Fibroblast of lung (primary cell): ENCODE results near the gene DDO. TPM values are rescaled to one million over a fixed set of nuclear protein-coding genes. Genes with fewer than 3 reads are reported as not detected.

ENCODE experiments used
- DNase-seq, 2 donors: peaks; one replicate each; pipeline versions ENCODE4 v3.0.0 to v3.0.0-alpha.2; 2010; ENCODE audit warnings: low read depth in 2 of 2
- H2AFZ ChIP-seq: 2 replicates; pipeline ENCODE4 v1.5.1; 2012; ENCODE audit warnings: low read length, control low read depth, inconsistent platforms
- H3K27ac ChIP-seq: 2 replicates; pipeline ENCODE4 v1.5.1; 2011; ENCODE audit warnings: low read length, control low read depth; ENCODE audit not compliant: insufficient read depth
- H3K27me3 ChIP-seq: 2 replicates; pipeline ENCODE4 v1.5.1; 2011; ENCODE audit warnings: mild to moderate bottlenecking, low read length; ENCODE audit not compliant: control insufficient read depth, insufficient read depth
- H3K36me3 ChIP-seq: 2 replicates; pipeline ENCODE4 v1.5.1; 2011; ENCODE audit warnings: low read length; ENCODE audit not compliant: control insufficient read depth, insufficient read depth
- H3K4me1 ChIP-seq: 2 replicates; pipeline ENCODE4 v1.5.1; 2011; ENCODE audit warnings: low read length; ENCODE audit not compliant: control insufficient read depth, insufficient read depth; ENCODE audit errors: extremely low read depth
- H3K4me2 ChIP-seq: 2 replicates; pipeline ENCODE4 v1.5.1; 2011; ENCODE audit warnings: low read length, control low read depth; ENCODE audit not compliant: insufficient read depth; ENCODE audit errors: extremely low read depth
- H3K4me3 ChIP-seq, 4 experiments: fragments of 200-600 bp in 1 of 4; sonication (generic) in 1 of 4; replicated peaks in 1 of 4; 2 replicates each; pipeline ENCODE4 v1.5.1; 2011 to 2016; ENCODE audit warnings: low read length in 4 of 4, low read depth in 3 of 4, mild to moderate bottlenecking in 3 of 4, control low read depth in 2 of 4, inconsistent platforms in 1 of 4, mixed read lengths in 1 of 4; ENCODE audit not compliant: insufficient read depth in 1 of 4; ENCODE audit errors: control extremely low read depth in 1 of 4
- H3K79me2 ChIP-seq: 2 replicates; pipeline ENCODE4 v1.5.1; 2012; ENCODE audit warnings: mild to moderate bottlenecking, low read length, inconsistent platforms; ENCODE audit not compliant: control insufficient read depth, insufficient read depth
- H3K9ac ChIP-seq: 2 replicates; pipeline ENCODE4 v1.5.1; 2011; ENCODE audit warnings: mild to moderate bottlenecking, low read length, control low read depth; ENCODE audit not compliant: insufficient read depth
- H3K9me3 ChIP-seq: 2 replicates; pipeline ENCODE4 v1.5.1; 2012; ENCODE audit warnings: low read depth, low read length; ENCODE audit not compliant: control insufficient read depth, insufficient read depth
- H4K20me1 ChIP-seq: 2 replicates; pipeline ENCODE4 v1.5.1; 2011; ENCODE audit warnings: low read length; ENCODE audit not compliant: control insufficient read depth, insufficient read depth; ENCODE audit errors: extremely low read depth
- EZH2 ChIP-seq: IDR thresholded peaks from 2 replicates; pipeline ENCODE4 v1.5.1; 2012; ENCODE audit warnings: low read length, control low read depth, mild to moderate bottlenecking; ENCODE audit errors: missing control alignments
- polyA plus RNA-seq, 2 donors: library from polyadenylated mRNA; depleted of rRNA in 1 of 2; stranded (reverse) in 1 of 2; unstranded in 1 of 2; fragments of >200 nt; gene quantifications; 2 replicates each; pipeline ENCODE4 v1.2.1, GENCODE V29; 2011 to 2012; ENCODE audit warnings: missing spikeins in 1 of 2
- total RNA-seq: library from RNA; depleted of rRNA; stranded (reverse); fragments of >200 nt; gene quantifications from 2 replicates; pipeline ENCODE4 v1.2.1, GENCODE V29; 2014
- TF ChIP-seq, protein P1 (sequence below), 2 donors: IDR thresholded peaks in 1 of 2; conservative IDR thresholded peaks in 1 of 2; 1 replicate in 1 of 2; 2 replicates in 1 of 2; pipeline ENCODE4 v1.5.1; 2011 to 2012; ENCODE audit warnings: low read length in 2 of 2, control low read depth in 1 of 2, inconsistent platforms in 1 of 2, low read depth in 1 of 2, mild to moderate bottlenecking in 1 of 2

Gene DDO
- total and polyA plus RNA-seq, 2 donors (not counting 1 experiment from before 2014, with no cell fraction given), result 3.9 to 12.2 TPM

DNA sequence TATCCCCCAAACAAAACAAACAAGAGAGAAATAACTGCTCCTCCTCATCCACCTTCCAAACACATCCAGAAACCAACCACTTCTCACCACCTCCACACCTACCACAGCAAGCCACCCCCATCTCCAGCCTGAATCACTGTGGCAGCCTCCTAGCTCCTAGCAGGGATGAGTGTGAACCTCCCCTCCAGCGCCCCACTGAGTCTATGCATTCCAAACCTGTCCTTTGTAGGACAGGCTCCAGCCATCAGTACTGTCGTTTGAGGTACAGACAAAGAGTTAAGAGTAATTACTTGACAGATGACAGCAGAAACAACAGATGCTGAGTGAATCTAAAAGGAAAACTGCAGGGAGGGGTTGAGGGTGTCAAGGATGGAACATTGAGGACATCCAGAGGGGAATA, 59.6 kb downstream of the DDO start:
- no peak overlapping the region for H2AFZ ChIP-seq
- no peak overlapping the region for H3K9ac ChIP-seq
- DNase-seq, result no peak
- H3K27me3 ChIP-seq, result peaks cover 19% of the 10 kb centered on the region
- no peak overlapping the region for H3K4me2 ChIP-seq
- no peaks in the 10 kb centered on the region for H3K9me3 ChIP-seq
- H3K36me3 ChIP-seq, result no peaks in the 10 kb centered on the region
- no peaks in the 10 kb centered on the region for H3K79me2 ChIP-seq
- no peak for TF ChIP-seq EZH2
- TF ChIP-seq, protein P1, sequence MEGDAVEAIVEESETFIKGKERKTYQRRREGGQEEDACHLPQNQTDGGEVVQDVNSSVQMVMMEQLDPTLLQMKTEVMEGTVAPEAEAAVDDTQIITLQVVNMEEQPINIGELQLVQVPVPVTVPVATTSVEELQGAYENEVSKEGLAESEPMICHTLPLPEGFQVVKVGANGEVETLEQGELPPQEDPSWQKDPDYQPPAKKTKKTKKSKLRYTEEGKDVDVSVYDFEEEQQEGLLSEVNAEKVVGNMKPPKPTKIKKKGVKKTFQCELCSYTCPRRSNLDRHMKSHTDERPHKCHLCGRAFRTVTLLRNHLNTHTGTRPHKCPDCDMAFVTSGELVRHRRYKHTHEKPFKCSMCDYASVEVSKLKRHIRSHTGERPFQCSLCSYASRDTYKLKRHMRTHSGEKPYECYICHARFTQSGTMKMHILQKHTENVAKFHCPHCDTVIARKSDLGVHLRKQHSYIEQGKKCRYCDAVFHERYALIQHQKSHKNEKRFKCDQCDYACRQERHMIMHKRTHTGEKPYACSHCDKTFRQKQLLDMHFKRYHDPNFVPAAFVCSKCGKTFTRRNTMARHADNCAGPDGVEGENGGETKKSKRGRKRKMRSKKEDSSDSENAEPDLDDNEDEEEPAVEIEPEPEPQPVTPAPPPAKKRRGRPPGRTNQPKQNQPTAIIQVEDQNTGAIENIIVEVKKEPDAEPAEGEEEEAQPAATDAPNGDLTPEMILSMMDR (conservative IDR thresholded peaks at IDR 0.05 in 1 of 2, IDR thresholded peaks at IDR 0.05 in 1 of 2; ENCODE audit: low read depth in 1 of 2, low read length in 2 of 2), result no peak
- no peaks in the 10 kb centered on the region for H4K20me1 ChIP-seq
- no peak overlapping the region for H3K27ac ChIP-seq
- no peak overlapping the region for H3K4me3 ChIP-seq
- H3K4me1 ChIP-seq, result no peaks in the 10 kb centered on the region

DNA sequence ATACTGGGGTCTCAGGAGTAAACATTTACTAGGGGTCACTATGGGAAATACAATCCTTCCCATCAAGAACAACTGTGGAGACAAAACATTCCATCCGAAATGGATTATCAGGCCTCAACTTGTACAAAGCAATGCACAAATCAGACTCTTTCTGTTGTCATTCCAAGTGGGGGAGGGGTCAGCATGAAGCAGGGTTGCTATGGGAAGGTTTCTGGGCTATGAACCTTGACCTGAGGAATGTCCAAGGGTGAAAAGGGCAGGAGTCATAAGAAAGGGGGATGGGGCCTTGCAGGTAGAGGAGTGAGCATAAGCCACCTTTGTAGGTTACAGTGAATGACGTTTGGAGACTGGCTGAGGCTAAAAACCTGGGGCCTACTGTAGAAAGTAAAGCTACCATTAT, 60.4 kb downstream of the DDO start:
- no peak overlapping the region for H3K27ac ChIP-seq
- H2AFZ ChIP-seq, result no peak overlapping the region

DNA sequence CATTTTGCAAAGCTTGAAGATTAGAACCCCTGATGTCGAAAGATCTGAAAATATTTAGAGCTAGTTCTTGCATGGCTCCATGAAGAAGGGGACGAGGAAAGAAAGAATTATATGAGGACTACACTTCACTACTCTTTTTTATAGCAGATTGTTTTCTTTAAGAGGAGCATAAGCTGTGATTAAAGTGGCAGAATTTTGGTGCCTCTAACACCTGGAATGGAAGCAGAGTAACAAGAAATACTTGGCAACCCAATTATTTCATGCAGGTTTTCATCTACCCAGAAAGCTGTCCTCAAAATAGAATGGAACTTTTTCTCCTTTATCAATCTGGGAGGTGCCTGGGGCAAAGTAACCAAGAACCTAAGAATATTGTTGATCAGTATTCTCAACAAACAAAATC, 61.2 kb downstream of the DDO start:
- no peaks in the 10 kb centered on the region for H3K36me3 ChIP-seq
- H2AFZ ChIP-seq, result no peak overlapping the region
- H3K27ac ChIP-seq, result no peak overlapping the region
- H4K20me1 ChIP-seq, result no peaks in the 10 kb centered on the region
- no peaks in the 10 kb centered on the region for H3K4me1 ChIP-seq
- DNase-seq, result no peak
- no peak for TF ChIP-seq EZH2
- TF ChIP-seq, protein P1 (conservative IDR thresholded peaks at IDR 0.05 in 1 of 2, IDR thresholded peaks at IDR 0.05 in 1 of 2; ENCODE audit: low read depth in 1 of 2, low read length in 2 of 2), result no peak
- H3K4me3 ChIP-seq, result no peak overlapping the region
- no peaks in the 10 kb centered on the region for H3K9me3 ChIP-seq
- no peaks in the 10 kb centered on the region for H3K79me2 ChIP-seq
- H3K4me2 ChIP-seq, result no peak overlapping the region
- H3K27me3 ChIP-seq, result peaks cover 12% of the 10 kb centered on the region
- H3K9ac ChIP-seq, result no peak overlapping the region

More for the DNA sequence above, 60.4 kb downstream of the DDO start:
- Histone ChIP-seq H3K4me1 (no peaks in the 10 kb centered on the region), H4K20me1 (no peaks in the 10 kb centered on the region), H3K9ac (no peak overlapping the region), H3K27me3 (peaks cover 18% of the 10 kb centered on the region), H3K4me2 (no peak overlapping the region), H3K9me3 (no peaks in the 10 kb centered on the region), H3K79me2 (no peaks in the 10 kb centered on the region), H3K36me3 (no peaks in the 10 kb centered on the region), H3K4me3 (no peak overlapping the region)
- no peak for DNase-seq
- TF ChIP-seq, protein P1 (conservative IDR thresholded peaks at IDR 0.05 in 1 of 2, IDR thresholded peaks at IDR 0.05 in 1 of 2; ENCODE audit: low read depth in 1 of 2, low read length in 2 of 2), result no peak
- TF ChIP-seq EZH2, result no peak
